ENCODE results near the gene OBSCN.

OBSCN gene

DNA sequence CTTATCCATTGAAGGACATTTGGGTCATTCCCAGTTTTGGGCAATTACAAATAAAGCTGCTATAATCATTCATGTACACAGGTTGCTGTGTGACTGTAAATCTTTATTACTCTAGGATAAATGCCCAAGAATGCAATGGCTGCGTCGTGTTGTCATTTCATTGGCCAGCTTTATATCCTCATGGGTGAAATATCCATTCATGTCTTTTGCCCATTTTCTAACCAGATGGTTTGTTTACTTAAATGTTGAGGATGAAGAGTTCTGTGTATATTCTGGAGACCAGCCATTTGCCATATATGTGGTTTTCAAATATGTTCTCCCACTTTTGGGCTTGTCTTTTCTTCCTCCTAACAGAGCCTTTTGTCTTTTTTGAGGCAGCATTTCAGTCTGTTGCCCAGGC lies 173.5 kb downstream of the OBSCN start:
- TF ChIP-seq, protein P1, sequence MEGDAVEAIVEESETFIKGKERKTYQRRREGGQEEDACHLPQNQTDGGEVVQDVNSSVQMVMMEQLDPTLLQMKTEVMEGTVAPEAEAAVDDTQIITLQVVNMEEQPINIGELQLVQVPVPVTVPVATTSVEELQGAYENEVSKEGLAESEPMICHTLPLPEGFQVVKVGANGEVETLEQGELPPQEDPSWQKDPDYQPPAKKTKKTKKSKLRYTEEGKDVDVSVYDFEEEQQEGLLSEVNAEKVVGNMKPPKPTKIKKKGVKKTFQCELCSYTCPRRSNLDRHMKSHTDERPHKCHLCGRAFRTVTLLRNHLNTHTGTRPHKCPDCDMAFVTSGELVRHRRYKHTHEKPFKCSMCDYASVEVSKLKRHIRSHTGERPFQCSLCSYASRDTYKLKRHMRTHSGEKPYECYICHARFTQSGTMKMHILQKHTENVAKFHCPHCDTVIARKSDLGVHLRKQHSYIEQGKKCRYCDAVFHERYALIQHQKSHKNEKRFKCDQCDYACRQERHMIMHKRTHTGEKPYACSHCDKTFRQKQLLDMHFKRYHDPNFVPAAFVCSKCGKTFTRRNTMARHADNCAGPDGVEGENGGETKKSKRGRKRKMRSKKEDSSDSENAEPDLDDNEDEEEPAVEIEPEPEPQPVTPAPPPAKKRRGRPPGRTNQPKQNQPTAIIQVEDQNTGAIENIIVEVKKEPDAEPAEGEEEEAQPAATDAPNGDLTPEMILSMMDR (conservative IDR thresholded peaks at IDR 0.05; ENCODE audit: low read depth), result no peak
- DNase-seq (ENCODE audit: low spot score), result no peak
- CTCF ChIA-PET, result interaction anchor here (0.5 kb wide), 1 partner anchor 120 kb away, joined by 3 read pairs; no protein-coding TSS in a partner anchor
- H3K27ac ChIP-seq, result no peak overlapping the region
- POLR2A ChIA-PET (ENCODE audit: low non-redundant PET), result interaction anchor here (0.8 kb wide), 1 partner anchor 77 kb away, joined by 4 read pairs; a partner anchor contains a TSS

DNA sequence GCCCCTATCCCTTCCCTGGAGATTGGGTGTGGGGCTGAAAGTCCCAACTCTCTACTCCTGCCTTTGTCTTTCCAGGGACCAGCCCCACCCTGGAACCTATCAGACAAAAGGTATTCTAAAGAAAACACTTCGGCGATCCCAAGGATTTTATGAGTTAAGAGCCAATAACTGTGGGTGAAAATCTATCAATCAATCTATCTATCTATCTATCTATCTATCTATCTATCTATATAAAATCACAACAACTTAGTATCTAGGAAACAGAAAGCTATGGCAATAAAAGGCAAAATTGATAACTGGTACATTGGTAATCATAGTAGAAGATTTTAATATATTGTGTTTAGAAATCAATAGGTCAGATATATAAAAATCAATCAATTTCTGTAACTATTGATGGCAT lies 175.9 kb downstream of the OBSCN start:
- TF ChIP-seq, protein P1 (conservative IDR thresholded peaks at IDR 0.05; ENCODE audit: low read depth), result no peak
- CTCF ChIA-PET, result no interaction called here
- POLR2A ChIA-PET (ENCODE audit: low non-redundant PET), result no interaction called here
- H3K27ac ChIP-seq, result no peak overlapping the region
- no peak for DNase-seq (ENCODE audit: low spot score)

DNA sequence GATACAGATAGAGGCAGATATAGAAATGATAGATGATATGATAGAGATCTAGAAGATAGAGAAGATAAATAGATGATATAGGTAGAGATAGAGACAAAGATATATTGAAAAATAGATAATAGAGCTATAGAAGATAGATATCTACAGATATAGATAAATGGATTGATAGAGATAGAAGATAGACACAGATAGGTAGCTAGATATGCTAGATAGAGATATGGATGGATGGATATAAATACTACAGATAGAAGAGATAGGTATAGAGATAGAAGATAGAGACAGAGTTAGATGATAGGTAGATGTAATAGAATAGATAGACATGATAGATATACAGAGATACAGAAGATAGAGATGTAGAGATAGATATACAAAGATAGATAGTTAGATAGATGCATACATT lies 177.4 kb downstream of the OBSCN start:
- no peak for DNase-seq (ENCODE audit: low spot score)
- no peak overlapping the region for H3K27ac ChIP-seq
- ChIA-PET CTCF (no interaction called here), POLR2A (ENCODE audit: low non-redundant PET) (no interaction called here)
- TF ChIP-seq, protein P1 (conservative IDR thresholded peaks at IDR 0.05; ENCODE audit: low read depth), result no peak

DNA sequence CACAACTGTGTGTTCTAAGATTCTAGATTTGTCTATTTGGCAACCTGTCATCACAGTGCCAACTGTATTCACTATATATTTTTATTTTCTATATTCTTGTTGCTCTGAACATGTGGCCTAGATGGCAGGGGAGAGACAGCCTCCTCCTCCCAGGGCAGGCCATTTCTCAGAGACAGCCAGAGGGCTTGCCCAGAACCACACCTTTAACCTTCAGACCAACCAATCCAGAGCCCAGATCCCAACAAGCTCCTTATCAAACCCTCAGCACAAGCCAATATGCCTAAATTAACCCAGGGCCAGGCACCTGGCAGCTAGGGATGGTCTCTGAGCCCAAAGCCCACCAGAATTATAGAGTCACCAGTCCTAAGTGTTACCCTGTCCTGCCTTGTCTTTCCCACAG lies 179.5 kb downstream of the OBSCN start:
- CTCF ChIA-PET, result no interaction called here
- POLR2A ChIA-PET (ENCODE audit: low non-redundant PET), result no interaction called here
- no peak overlapping the region for H3K27ac ChIP-seq
- no peak for DNase-seq (ENCODE audit: low spot score)
- TF ChIP-seq, protein P1 (conservative IDR thresholded peaks at IDR 0.05; ENCODE audit: low read depth), result no peak

DNA sequence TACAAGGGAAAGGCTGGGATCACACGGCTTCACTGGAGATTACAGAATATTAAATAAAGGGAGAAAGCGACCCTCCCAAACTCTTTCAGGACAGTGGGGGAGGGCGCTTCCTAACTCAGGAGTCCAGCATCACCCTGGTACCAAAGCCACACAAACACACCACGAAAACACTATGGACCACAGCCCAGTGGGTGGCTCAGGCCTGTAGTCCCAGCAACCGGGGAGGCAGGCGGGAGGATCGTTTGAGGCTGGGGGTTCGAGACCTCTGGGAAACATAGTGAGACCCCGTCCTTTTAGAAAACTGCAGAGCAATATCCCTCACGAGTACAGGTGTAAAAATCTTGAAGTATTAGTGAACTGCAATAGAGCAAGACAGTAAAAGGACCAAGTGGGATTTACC lies 182.8 kb downstream of the OBSCN start:
- ChIA-PET POLR2A (ENCODE audit: low non-redundant PET) (interaction anchor here (0.6 kb wide), 1 partner anchor 192 kb away, joined by 3 read pairs; no protein-coding TSS in a partner anchor), CTCF (no interaction called here)
- TF ChIP-seq, protein P1 (conservative IDR thresholded peaks at IDR 0.05; ENCODE audit: low read depth), result no peak
- DNase-seq (ENCODE audit: low spot score), result no peak
- no peak overlapping the region for H3K27ac ChIP-seq

DNA sequence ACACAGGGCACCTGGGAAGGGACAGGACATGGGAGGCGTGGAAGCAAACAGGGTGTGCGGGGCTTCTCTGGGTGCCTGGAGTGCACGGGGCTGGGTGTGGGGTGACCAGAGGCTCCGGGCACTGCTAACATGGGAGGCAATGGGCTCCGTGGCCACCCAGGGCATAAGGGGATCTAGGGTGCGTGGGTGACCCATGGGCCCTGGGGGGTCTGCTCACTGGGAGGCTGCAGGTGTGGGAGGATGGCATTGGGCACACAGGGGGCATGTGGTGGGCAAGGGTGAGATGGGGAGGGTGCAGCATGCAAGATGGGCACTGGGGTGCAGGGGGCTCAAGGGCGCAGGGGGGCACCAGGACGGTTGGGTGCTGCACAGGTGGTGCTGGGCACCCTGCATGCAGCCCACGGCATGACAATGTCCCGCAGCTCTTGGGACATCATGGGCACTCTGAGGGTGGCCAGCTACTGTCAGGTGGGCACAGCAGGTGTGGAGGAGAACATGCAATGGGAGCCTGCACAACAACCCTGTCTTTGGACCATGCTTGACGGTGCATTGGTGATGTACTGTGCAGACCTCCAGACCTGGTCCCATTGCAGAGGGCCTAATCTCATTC lies 183.7 kb downstream of the OBSCN start:
- DNase-seq (ENCODE audit: low spot score), result no peak
- ChIA-PET CTCF (no interaction called here), POLR2A (ENCODE audit: low non-redundant PET) (no interaction called here)
- peak overlapping the region; percentile 54; the same call in 1 of the 2 replicates for H3K27ac ChIP-seq
- TF ChIP-seq, protein P1 (conservative IDR thresholded peaks at IDR 0.05; ENCODE audit: low read depth), result no peak
